ENCODE results near the gene CLDN9.

DNA sequence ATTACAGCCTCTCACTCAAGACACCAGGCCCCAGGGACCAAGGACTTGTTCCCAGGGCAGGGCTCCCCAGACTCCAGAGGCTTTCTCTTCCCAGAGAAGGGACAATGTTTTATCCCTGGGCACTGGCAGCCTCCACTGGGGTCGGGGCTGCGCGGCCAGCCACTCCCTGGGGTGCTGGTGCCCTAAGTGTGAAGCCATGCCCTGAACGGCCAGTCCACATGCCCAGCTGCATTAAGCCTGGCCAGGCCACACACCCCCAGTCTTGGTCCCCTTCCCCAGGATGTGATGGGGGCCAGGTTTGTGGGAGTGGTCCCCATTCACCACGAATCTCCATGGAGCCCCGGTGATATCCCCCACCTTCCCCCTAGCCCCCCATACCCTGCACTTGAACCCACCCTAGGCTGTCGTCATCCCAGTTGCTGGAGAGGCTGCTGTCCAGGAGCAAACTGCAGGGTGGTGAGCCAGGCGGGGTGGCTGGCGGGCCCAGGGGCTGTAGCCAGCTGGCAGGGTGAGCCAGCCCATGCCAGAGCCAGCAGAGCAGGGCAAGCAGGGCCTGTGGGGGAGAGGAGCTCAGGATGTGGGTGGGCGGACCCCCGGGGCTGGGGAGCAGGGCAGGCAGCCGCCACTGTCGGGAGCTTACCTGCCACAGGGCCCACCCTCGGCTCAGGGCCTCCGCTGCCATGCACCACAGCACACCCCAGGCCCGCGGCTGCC lies 39.0 kb upstream of the CLDN9 start:
- TF ChIP-seq, protein P1, sequence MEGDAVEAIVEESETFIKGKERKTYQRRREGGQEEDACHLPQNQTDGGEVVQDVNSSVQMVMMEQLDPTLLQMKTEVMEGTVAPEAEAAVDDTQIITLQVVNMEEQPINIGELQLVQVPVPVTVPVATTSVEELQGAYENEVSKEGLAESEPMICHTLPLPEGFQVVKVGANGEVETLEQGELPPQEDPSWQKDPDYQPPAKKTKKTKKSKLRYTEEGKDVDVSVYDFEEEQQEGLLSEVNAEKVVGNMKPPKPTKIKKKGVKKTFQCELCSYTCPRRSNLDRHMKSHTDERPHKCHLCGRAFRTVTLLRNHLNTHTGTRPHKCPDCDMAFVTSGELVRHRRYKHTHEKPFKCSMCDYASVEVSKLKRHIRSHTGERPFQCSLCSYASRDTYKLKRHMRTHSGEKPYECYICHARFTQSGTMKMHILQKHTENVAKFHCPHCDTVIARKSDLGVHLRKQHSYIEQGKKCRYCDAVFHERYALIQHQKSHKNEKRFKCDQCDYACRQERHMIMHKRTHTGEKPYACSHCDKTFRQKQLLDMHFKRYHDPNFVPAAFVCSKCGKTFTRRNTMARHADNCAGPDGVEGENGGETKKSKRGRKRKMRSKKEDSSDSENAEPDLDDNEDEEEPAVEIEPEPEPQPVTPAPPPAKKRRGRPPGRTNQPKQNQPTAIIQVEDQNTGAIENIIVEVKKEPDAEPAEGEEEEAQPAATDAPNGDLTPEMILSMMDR (IDR thresholded peaks at IDR 0.05): no peak
- TF ChIP-seq POLR2AphosphoS5 (IDR thresholded peaks at IDR 0.05; ENCODE audit: insufficient read depth in 1 of 2, low read depth in 1 of 2): no peak
- no peak for TF ChIP-seq POLR2A (IDR thresholded peaks at IDR 0.05)
